ENCODE measurements around the gene UBE4B. TPM values are rescaled to one million over a fixed set of nuclear protein-coding genes. Genes with fewer than 3 reads are reported as not detected.

UBE4B gene
- total and polyA plus RNA-seq, 9 of the 15 experiments (the other 6 are each of a cell fraction or from before 2014, with no cell fraction given) = 11.7 to 73.7 (median 40.1) TPM

DNA sequence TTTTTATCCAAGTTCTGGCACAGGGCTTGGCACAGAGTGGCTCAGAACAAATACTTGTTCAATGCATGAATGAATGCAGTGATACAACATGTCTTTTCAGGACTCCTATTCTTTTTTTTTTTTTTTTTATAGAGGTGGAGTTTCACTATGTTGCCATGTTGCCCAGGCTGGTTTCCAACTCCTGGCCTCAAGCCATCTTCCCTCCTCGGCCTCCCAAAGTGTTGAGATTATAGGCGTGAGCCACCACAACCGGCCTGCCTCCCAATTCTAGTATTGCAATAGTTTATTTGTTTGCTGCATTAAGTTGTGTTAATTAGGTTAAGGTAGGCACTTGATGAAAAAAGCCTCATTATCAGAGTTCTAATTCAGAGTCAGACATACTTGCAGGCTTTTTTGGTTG lies 17.9 kb downstream of the UBE4B start:
- ATAC-seq = no peak
- TF ChIP-seq, protein P1, sequence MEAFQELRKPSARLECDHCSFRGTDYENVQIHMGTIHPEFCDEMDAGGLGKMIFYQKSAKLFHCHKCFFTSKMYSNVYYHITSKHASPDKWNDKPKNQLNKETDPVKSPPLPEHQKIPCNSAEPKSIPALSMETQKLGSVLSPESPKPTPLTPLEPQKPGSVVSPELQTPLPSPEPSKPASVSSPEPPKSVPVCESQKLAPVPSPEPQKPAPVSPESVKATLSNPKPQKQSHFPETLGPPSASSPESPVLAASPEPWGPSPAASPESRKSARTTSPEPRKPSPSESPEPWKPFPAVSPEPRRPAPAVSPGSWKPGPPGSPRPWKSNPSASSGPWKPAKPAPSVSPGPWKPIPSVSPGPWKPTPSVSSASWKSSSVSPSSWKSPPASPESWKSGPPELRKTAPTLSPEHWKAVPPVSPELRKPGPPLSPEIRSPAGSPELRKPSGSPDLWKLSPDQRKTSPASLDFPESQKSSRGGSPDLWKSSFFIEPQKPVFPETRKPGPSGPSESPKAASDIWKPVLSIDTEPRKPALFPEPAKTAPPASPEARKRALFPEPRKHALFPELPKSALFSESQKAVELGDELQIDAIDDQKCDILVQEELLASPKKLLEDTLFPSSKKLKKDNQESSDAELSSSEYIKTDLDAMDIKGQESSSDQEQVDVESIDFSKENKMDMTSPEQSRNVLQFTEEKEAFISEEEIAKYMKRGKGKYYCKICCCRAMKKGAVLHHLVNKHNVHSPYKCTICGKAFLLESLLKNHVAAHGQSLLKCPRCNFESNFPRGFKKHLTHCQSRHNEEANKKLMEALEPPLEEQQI (IDR thresholded peaks at IDR 0.05) = no peak
- TF ChIP-seq RBFOX2 (IDR thresholded peaks at IDR 0.05; ENCODE audit: low read depth, low read length) = no peak
- no peak for TF ChIP-seq XRCC3 (IDR thresholded peaks at IDR 0.05)
- no peak for TF ChIP-seq WHSC1 (IDR thresholded peaks at IDR 0.05; ENCODE audit: low read length)
- no peak for TF ChIP-seq RAD51 (IDR thresholded peaks at IDR 0.05; ENCODE audit: borderline replicate concordance, low read depth)
- no peak for TF ChIP-seq HLTF (IDR thresholded peaks at IDR 0.05)
- TF ChIP-seq, protein P2, sequence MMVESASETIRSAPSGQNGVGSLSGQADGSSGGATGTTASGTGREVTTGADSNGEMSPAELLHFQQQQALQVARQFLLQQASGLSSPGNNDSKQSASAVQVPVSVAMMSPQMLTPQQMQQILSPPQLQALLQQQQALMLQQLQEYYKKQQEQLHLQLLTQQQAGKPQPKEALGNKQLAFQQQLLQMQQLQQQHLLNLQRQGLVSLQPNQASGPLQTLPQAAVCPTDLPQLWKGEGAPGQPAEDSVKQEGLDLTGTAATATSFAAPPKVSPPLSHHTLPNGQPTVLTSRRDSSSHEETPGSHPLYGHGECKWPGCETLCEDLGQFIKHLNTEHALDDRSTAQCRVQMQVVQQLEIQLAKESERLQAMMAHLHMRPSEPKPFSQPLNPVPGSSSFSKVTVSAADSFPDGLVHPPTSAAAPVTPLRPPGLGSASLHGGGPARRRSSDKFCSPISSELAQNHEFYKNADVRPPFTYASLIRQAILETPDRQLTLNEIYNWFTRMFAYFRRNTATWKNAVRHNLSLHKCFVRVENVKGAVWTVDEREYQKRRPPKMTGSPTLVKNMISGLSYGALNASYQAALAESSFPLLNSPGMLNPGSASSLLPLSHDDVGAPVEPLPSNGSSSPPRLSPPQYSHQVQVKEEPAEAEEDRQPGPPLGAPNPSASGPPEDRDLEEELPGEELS (CRISPR knock-in tag; IDR thresholded peaks at IDR 0.05; ENCODE audit: borderline replicate concordance) = no peak
- TF ChIP-seq ARNT (IDR thresholded peaks at IDR 0.05) = no peak
- no peak for TF ChIP-seq KLF1 (tag; IDR thresholded peaks at IDR 0.05)
- no peaks in the 10 kb centered on the region for H3K9me3 ChIP-seq (replicated peaks; ENCODE audit: control insufficient read depth, insufficient read depth, low read depth, low read length)
- 90% methylated on average over 3 of the region's 3 CpGs for WGBS (ENCODE audit: insufficient coverage, low coverage, missing lambda C conversion rate)
- in situ Hi-C loops (cut with MboI) (no loop called here), intact Hi-C loops (cut with micrococcal nuclease) (no loop called here)
- peaks cover 18% of the 10 kb centered on the region for H4K20me1 ChIP-seq (replicated peaks; ENCODE audit: control insufficient read depth, insufficient read depth, low read length)
- H3K4me3 ChIP-seq = no peak overlapping the region
- DNase-seq (ENCODE audit: extremely low read depth in 1 of 4, low spot score in 3 of 4) = no peak
- H3K4me2 ChIP-seq (ENCODE audit: insufficient read depth, low read length) = no peak overlapping the region
- no peak for FAIRE-seq
- H3K4me1 ChIP-seq (replicated peaks in 1 of 2; ENCODE audit: control insufficient read depth in 2 of 2, insufficient read depth in 2 of 2, low read length in 2 of 2) = peaks cover 10 to 18% of the 10 kb centered on the region in 2 experiments; a peak in 4 of 5 replicates
- no peak overlapping the region for H2AFZ ChIP-seq (ENCODE audit: low read depth, low read length)
- H3K27me3 ChIP-seq (ENCODE audit: control insufficient read depth in 2 of 2, insufficient read depth in 2 of 2, low read length in 2 of 2) = no peaks in the 10 kb centered on the region
- peaks cover under 1% of the 10 kb centered on the region for H3K9me1 ChIP-seq (ENCODE audit: control insufficient read depth, insufficient read depth, low read length)
- CTCF ChIA-PET (ENCODE audit: low intra/inter-chr PET ratio) = no interaction called here
- peaks cover 89% of the 10 kb centered on the region for H3K79me2 ChIP-seq (ENCODE audit: control insufficient read depth, insufficient read depth, low read length)
- no peak overlapping the region for H3K27ac ChIP-seq (ENCODE audit: extremely low read depth, low read depth, low read length)
- no peak overlapping the region for H3K9ac ChIP-seq (ENCODE audit: insufficient read depth in 1 of 2, low read depth in 2 of 2, low read length in 2 of 2)
- POLR2A ChIA-PET = interaction anchor here (0.6 to 0.9 kb wide), 5 partner anchors 9 to 474 kb away, joined by 3 to 4 read pairs (median 3); no protein-coding TSS in a partner anchor
- peaks cover 62% of the 10 kb centered on the region for H3K36me3 ChIP-seq (ENCODE audit: control insufficient read depth, insufficient read depth, low read length)
- no TSS peak for BruUV-seq (replicated peaks)

Data from K562 (cell line).